ENCODE results near the gene TMEM178A. TPM values are rescaled to one million over a fixed set of nuclear protein-coding genes. Genes with fewer than 3 reads are reported as not detected.
"Not testable (repeated sequence)": the region's sequence is repeated elsewhere in the genome, so short reads cannot be mapped to it uniquely, and the experiment has no call there.

The TMEM178A gene
- polyA plus RNA-seq, 1 donor, result 15.2 TPM

GRCh38 chr2:39718483-39718882 lies 52.8 kb downstream of the TMEM178A start:
- DNase-seq, result no peak

- DNase-seq, result no peak
Observed at GRCh38 chr2:39719317-39719716, 53.6 kb downstream of the TMEM178A start.

GRCh38 chr2:39720970-39721369 lies 55.3 kb downstream of the TMEM178A start:
- DNase-seq, result no peak

- no peak for DNase-seq
Observed at GRCh38 chr2:39723497-39723896, 57.8 kb downstream of the TMEM178A start.

GRCh38 chr2:39723946-39724827 lies 58.5 kb downstream of the TMEM178A start:
- DNase-seq, result no peak

GRCh38 chr2:39724828-39725144 lies 59.1 kb downstream of the TMEM178A start:
- no peak for DNase-seq

GRCh38 chr2:39725401-39725800 lies 59.7 kb downstream of the TMEM178A start:
- DNase-seq, result no peak

- DNase-seq, result not testable (repeated sequence)
Observed at GRCh38 chr2:39728085-39728484, 62.4 kb downstream of the TMEM178A start.

GRCh38 chr2:39728941-39729351 lies 63.2 kb downstream of the TMEM178A start:
- no peak for DNase-seq

- DNase-seq, result no peak
Observed at GRCh38 chr2:39730276-39730675, 64.6 kb downstream of the TMEM178A start.

- DNase-seq, result no peak
Observed at GRCh38 chr2:39730685-39731302, 65.1 kb downstream of the TMEM178A start.

GRCh38 chr2:39731546-39731945 lies 65.8 kb downstream of the TMEM178A start:
- no peak for DNase-seq

GRCh38 chr2:39732482-39732881 lies 66.8 kb downstream of the TMEM178A start:
- peak; percentile 11 for DNase-seq

- no peak for DNase-seq
Observed at GRCh38 chr2:39733070-39733674, 67.5 kb downstream of the TMEM178A start.

- no peak for DNase-seq
Observed at GRCh38 chr2:39734445-39734844, 68.7 kb downstream of the TMEM178A start.

- DNase-seq, result no peak
Observed at GRCh38 chr2:39735648-39736047, 69.9 kb downstream of the TMEM178A start.

GRCh38 chr2:39736640-39737039 lies 70.9 kb downstream of the TMEM178A start:
- DNase-seq, result no peak

GRCh38 chr2:39737661-39738060 lies 71.9 kb downstream of the TMEM178A start:
- no peak for DNase-seq

GRCh38 chr2:39738936-39739335 lies 73.2 kb downstream of the TMEM178A start:
- DNase-seq, result no peak

- DNase-seq, result no peak
Observed at GRCh38 chr2:39739386-39739785, 73.7 kb downstream of the TMEM178A start.

GRCh38 chr2:39741871-39742270 lies 76.2 kb downstream of the TMEM178A start:
- no peak for DNase-seq

GRCh38 chr2:39743269-39743776 lies 77.6 kb downstream of the TMEM178A start:
- no peak for DNase-seq

- no peak for DNase-seq
Observed at GRCh38 chr2:39755466-39755865, 89.7 kb downstream of the TMEM178A start.

- no peak for DNase-seq
Observed at GRCh38 chr2:39757156-39757555, 91.4 kb downstream of the TMEM178A start.
